HEK293T (cell line): ENCODE measurements around the gene RNF220.

Experiments
- CTCF ChIA-PET: fragments of 350-600 bp; formaldehyde crosslinking; extraction: SDS; loops from one replicate; lab custom pipeline; 2021; ENCODE audit warnings: antibody characterized with exemption, inconsistent platforms; lab: Yijun Ruan, JAX
- POLR2A ChIA-PET: fragments of 350-600 bp; formaldehyde crosslinking; extraction: SDS; loops from one replicate; lab custom pipeline; 2020; ENCODE audit warnings: antibody characterized with exemption, inconsistent platforms; lab: Yijun Ruan, JAX
- DNase-seq: peaks from one replicate; pipeline ENCODE4 v3.0.0; 2012; ENCODE audit warnings: mixed read lengths; ENCODE audit errors: extremely low spot score
- ARNT ChIP-seq: fragments of 450-650 bp; IDR thresholded peaks from 2 replicates; pipeline ENCODE4 v1.6.1; 2017; ENCODE audit warnings: mild to moderate bottlenecking
- BHLHE40 ChIP-seq: fragments of 450-650 bp; IDR thresholded peaks from 2 replicates; pipeline ENCODE4 v1.6.1; 2016; ENCODE audit warnings: mild to moderate bottlenecking, moderate library complexity, borderline replicate concordance
- CTBP1 ChIP-seq: fragments of 450-650 bp; IDR thresholded peaks from 2 replicates; pipeline ENCODE4 v1.6.1; 2016; ENCODE audit warnings: borderline replicate concordance
- ELF4 ChIP-seq: fragments of 450-650 bp; IDR thresholded peaks from 2 replicates; pipeline ENCODE4 v1.6.1; 2017; ENCODE audit warnings: antibody characterized with exemption
- FOXA1 ChIP-seq: fragments of 450-650 bp; IDR thresholded peaks from 2 replicates; pipeline ENCODE4 v1.6.1; 2016; ENCODE audit warnings: mild to moderate bottlenecking
- FOXK2 ChIP-seq: fragments of 450-650 bp; IDR thresholded peaks from 2 replicates; pipeline ENCODE4 v1.6.1; 2016; ENCODE audit warnings: mild to moderate bottlenecking
- FOXM1 ChIP-seq: fragments of 450-650 bp; IDR thresholded peaks from 2 replicates; pipeline ENCODE4 v1.6.1; 2017; ENCODE audit warnings: mild to moderate bottlenecking, borderline replicate concordance
- HDGF ChIP-seq: fragments of 450-650 bp; IDR thresholded peaks from 2 replicates; pipeline ENCODE4 v1.6.1; 2017; ENCODE audit warnings: antibody characterized with exemption, borderline replicate concordance
- L3MBTL2 ChIP-seq: fragments of 450-650 bp; conservative IDR thresholded peaks from 2 replicates; pipeline ENCODE4 v1.6.1; 2016; ENCODE audit warnings: mild to moderate bottlenecking
- LEF1 ChIP-seq: fragments of 450-650 bp; IDR thresholded peaks from 2 replicates; pipeline ENCODE4 v1.6.1; 2017; ENCODE audit warnings: mild to moderate bottlenecking, borderline replicate concordance
- NFRKB ChIP-seq: fragments of 450-650 bp; IDR thresholded peaks from 2 replicates; pipeline ENCODE4 v1.6.1; 2016; ENCODE audit warnings: mild to moderate bottlenecking, moderate library complexity
- SP1 ChIP-seq: fragments of 450-650 bp; IDR thresholded peaks from 2 replicates; pipeline ENCODE4 v1.6.1; 2017
- SUZ12 ChIP-seq: fragments of 450-650 bp; IDR thresholded peaks from 2 replicates; pipeline ENCODE4 v1.6.1; 2016; ENCODE audit warnings: mild to moderate bottlenecking
- TARDBP ChIP-seq: fragments of 450-650 bp; IDR thresholded peaks from 2 replicates; pipeline ENCODE4 v1.6.1; 2016
- ZNF384 ChIP-seq: fragments of 450-650 bp; IDR thresholded peaks from 2 replicates; pipeline ENCODE4 v1.6.1; 2016
- TF ChIP-seq, protein P1 (sequence below): fragments of 450-650 bp; IDR thresholded peaks from 2 replicates; pipeline ENCODE4 v1.6.1; 2016

RNF220 gene

DNA sequence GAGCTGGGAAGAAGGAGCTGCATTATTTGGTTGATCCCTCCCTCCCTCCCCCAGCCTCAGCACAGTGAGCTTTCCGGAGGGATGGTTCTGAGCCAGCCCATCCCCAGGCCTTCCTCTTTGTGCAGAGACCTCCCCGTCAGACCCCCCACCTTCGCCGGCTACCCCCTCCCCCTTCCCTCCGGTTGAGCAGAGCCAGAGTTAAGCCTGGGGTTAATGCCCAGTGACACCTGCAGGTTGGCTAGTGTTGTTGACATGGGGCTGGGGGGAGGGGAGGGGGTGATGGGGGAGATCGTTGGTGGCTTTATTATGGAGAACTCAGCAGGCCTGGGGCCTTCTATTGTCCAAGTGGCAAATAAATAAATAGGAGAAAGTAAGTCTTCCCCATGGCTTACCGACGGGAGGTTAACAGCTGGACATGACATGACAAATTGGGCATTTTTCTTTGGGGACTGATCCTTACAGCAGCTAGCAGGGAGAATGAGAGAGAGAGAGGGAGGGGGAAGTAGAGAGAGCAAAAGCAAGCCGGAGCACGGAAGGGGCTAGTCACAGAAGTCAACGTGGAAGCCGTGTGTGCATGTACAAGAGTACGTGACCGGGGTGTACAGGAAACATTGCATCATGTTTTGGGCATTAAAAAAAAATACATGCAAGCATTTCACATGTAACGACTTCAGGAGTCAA lies 138.1 kb downstream of the RNF220 start:
- ChIA-PET CTCF (no interaction called here), POLR2A (interaction anchor here (0.7 kb wide), 1 partner anchor 12 kb away, joined by 4 read pairs; no protein-coding TSS in a partner anchor)
- TF ChIP-seq ELF4 = no peak
- no peak for TF ChIP-seq BHLHE40
- TF ChIP-seq, protein P1, sequence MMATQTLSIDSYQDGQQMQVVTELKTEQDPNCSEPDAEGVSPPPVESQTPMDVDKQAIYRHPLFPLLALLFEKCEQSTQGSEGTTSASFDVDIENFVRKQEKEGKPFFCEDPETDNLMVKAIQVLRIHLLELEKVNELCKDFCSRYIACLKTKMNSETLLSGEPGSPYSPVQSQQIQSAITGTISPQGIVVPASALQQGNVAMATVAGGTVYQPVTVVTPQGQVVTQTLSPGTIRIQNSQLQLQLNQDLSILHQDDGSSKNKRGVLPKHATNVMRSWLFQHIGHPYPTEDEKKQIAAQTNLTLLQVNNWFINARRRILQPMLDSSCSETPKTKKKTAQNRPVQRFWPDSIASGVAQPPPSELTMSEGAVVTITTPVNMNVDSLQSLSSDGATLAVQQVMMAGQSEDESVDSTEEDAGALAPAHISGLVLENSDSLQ = peak; percentile 31; the same call in 1 of the 2 replicates
- no peak for DNase-seq

DNA sequence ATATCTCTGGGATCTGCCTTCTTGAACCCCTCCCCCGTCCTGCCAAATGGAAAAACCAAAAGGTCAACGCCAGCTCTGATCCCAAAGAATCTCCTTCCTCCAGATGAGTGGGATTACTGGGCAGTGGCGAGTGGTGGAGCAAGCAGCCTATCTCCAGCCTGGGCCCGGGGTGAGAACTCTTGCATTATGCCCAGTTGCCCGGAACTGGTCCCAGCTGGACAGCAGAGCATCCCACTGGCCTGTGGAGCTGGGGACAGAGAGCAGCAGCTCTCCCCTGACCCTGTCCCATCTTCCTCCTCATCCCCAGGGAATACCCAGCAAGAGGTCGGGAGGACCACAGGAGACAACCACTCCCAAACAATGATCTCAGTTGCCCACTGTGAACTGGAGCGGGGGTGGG lies 138.7 kb downstream of the RNF220 start:
- TF ChIP-seq BHLHE40 (no peak), FOXA1 (no peak), CTBP1 (no peak), ARNT (no peak), SUZ12 (no peak), FOXM1 (no peak), HDGF (no peak), FOXK2 (no peak), TARDBP (no peak)
- ChIA-PET CTCF (no interaction called here), POLR2A (interaction anchor here (0.7 kb wide), 1 partner anchor 12 kb away, joined by 4 read pairs; no protein-coding TSS in a partner anchor)
- DNase-seq = no peak

DNA sequence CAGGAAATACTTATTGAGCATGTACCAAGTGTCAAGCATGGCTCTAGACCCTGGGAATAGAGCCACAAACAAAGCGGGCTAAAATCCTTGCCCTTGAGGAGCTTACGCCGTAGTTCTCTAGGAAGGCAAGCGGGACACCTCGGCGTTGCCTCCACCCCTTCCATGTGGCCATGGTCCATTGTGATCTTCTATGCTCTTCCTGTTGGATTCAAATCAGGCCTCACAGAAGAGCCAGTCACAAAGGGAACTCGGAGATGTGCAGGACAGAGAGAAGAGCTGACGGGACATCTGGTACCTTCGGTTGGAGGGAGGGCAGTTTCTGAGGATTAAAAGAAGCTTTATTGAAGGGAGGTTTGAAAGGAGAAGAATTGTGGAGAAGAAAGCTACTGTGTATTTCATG lies 139.9 kb downstream of the RNF220 start:
- POLR2A ChIA-PET = no interaction called here
- no peak for DNase-seq
- no peak for TF ChIP-seq NFRKB
- no peak for TF ChIP-seq ELF4
- TF ChIP-seq LEF1 = no peak
- TF ChIP-seq SP1 = no peak
- no peak for TF ChIP-seq FOXM1
- no peak for TF ChIP-seq BHLHE40
- CTCF ChIA-PET = no interaction called here

DNA sequence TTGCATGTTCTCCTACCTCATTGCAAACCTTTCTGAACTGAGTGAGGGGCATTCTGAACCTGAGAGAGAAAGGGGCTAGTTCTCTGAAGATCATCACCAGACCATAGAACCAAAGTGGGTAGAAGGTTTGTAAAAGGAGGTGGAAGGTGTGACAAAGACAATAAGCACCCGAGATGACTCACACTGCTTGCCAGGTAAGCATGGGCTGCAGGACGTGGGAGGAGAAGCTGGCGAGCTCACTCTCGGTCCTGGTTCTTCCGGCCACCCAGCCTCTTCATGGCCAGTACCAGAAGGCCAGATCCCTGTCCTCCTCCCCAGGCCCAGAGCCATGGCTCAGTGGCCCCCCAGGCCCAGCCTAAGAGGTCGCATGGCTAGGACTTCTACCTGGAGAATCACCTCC lies 140.9 kb downstream of the RNF220 start:
- DNase-seq = no peak
- no peak for TF ChIP-seq TARDBP
- TF ChIP-seq, protein P1 = no peak
- no peak for TF ChIP-seq HDGF
- no peak for TF ChIP-seq NFRKB
- no peak for TF ChIP-seq CTBP1
- TF ChIP-seq ZNF384 = no peak
- no peak for TF ChIP-seq SUZ12
- no peak for TF ChIP-seq ELF4
- no peak for TF ChIP-seq FOXA1
- no peak for TF ChIP-seq SP1
- TF ChIP-seq ARNT = no peak
- ChIA-PET POLR2A (no interaction called here), CTCF (no interaction called here)

DNA sequence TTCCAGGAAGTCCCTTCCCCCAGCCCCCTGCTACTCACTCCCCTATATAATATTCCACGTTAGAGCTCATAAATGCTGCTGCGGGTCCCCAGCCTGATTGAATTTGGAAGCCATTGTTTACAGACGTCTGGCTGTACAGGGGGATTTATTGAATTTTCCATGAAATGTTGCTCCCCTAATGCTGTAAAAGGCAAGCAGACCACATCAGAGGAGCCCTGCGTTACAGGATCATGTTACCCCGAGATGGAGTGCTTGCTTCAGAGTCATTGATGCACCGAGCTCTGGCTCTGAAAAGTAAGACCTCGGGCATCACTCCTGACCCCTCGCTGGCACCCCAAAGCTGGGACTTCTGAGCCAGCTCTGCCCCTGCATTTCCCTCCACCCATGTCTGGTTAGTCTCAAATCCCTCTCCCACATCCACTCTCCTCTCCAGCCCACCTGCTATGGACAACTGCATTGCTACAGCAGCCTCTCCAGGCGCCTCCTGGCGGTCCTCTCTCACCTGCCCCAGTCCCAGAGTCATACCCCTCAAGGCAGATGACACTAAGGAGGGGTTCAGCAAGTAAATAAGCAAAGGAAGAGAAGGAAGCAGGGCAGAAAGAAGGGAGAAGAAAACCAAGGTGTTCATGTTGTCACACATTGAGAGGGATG lies 141.5 kb downstream of the RNF220 start:
- ChIA-PET POLR2A (no interaction called here), CTCF (no interaction called here)
- no peak for DNase-seq
- TF ChIP-seq LEF1 (no peak), BHLHE40 (no peak), FOXM1 (no peak), ZNF384 (no peak), CTBP1 (no peak), SP1 (no peak)

DNA sequence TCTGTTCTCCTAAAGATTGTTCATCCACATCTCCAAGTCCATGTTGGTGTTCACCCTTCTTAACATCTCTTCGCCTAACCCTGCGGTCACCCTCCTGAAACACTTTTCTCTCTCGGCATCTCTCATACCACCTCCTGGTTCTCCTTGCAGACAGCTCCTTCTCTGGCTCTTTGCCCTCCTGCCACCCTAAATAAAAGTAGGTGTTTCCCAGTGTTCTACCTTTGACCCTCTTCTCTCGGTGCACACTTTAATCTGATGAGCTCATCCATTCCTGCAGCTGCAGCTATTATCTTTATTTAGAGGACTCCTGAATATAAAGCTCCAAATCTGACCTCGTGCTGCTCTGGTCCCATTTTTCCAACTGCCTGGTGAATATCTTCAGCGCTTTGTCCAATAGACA lies 142.3 kb downstream of the RNF220 start:
- TF ChIP-seq FOXK2 (no peak), FOXM1 (no peak), BHLHE40 (no peak), ARNT (no peak), NFRKB (no peak), HDGF (no peak), LEF1 (no peak)
- TF ChIP-seq, protein P1 = no peak
- ChIA-PET CTCF (interaction anchor here (0.6 kb wide), 2 partner anchors 47 to 114 kb away, joined by 3 read pairs; no protein-coding TSS in a partner anchor), POLR2A (no interaction called here)
- no peak for DNase-seq

DNA sequence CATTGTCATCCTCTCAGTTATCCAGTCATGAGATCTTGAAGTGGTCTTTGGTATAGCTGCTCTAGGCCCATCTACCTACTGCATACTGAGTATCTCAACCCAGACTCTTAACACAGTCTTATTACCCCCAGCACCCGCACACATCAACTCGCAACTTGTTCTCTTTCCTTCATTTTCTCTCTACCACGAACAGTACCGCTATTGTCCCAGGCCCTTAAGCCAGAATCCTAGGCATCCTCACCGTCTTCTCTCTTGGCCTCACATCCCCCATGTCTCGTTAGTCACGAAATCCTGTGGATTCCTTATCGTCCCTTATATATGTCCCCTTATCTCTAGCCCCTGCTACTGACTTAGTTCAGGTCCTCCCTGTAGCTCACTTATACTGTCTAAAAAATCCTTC lies 142.8 kb downstream of the RNF220 start:
- DNase-seq = no peak
- CTCF ChIA-PET = interaction anchor here (0.6 kb wide), 1 partner anchor 47 kb away, joined by 3 read pairs; no protein-coding TSS in a partner anchor
- no peak for TF ChIP-seq HDGF
- no peak for TF ChIP-seq ARNT
- no peak for TF ChIP-seq TARDBP
- TF ChIP-seq CTBP1 = no peak
- no peak for TF ChIP-seq ELF4
- TF ChIP-seq ZNF384 = no peak
- TF ChIP-seq FOXK2 = no peak
- TF ChIP-seq FOXM1 = no peak
- TF ChIP-seq SUZ12 = no peak
- TF ChIP-seq SP1 = no peak
- no peak for TF ChIP-seq LEF1
- no peak for TF ChIP-seq NFRKB
- no peak for TF ChIP-seq BHLHE40
- TF ChIP-seq FOXA1 = no peak
- TF ChIP-seq, protein P1 = no peak
- TF ChIP-seq L3MBTL2 = no peak
- POLR2A ChIA-PET = no interaction called here
